ENCODE measurements around the gene CAPN7.
A peak's percentile ranks its signal among the peaks of the same experiment; 100 is the strongest.

Gene CAPN7

GRCh38 chr3:15300323-15301078, 94.5 kb downstream of the CAPN7 start:
- peak overlapping the region; percentile 47 for H3K4me3 Mint-ChIP-seq
- no peaks in the 10 kb centered on the region for H3K9me3 Mint-ChIP-seq
- no peaks in the 10 kb centered on the region for H3K27me3 Mint-ChIP-seq (ENCODE audit: low read depth)
- peak overlapping the region; percentile 57 for H3K27ac Mint-ChIP-seq
- peaks cover 74% of the 10 kb centered on the region for H3K36me3 Mint-ChIP-seq (ENCODE audit: low read depth)
- peaks cover 72% of the 10 kb centered on the region for H3K4me1 Mint-ChIP-seq (ENCODE audit: low read depth)

- Mint-ChIP-seq H3K4me1 (ENCODE audit: low read depth) (peaks cover 71% of the 10 kb centered on the region), H3K27ac (peak overlapping the region; percentile 18), H3K9me3 (no peaks in the 10 kb centered on the region), H3K4me3 (no peak overlapping the region), H3K36me3 (ENCODE audit: low read depth) (peaks cover 74% of the 10 kb centered on the region), H3K27me3 (ENCODE audit: low read depth) (no peaks in the 10 kb centered on the region)
These were observed 95.7 kb downstream of the CAPN7 start for GRCh38 chr3:15301761-15302160.
